Transverse colon (tissue), 4 donors: ENCODE results near the gene SPI1. TPM values are rescaled to one million over a fixed set of nuclear protein-coding genes. Genes with fewer than 3 reads are reported as not detected.
"Not testable (repeated sequence)": the region's sequence is repeated elsewhere in the genome, so short reads cannot be mapped to it uniquely, and the experiment has no call there.

ENCODE experiments used
- DNase-seq: peaks from one replicate; pipeline ENCODE4 v3.0.0-alpha.2; 2019
- H3K27ac ChIP-seq, 4 donors: fragments of 200-600 bp; sonication (generic); 2 replicates each; pipeline ENCODE4 v1.5.1; 2016 to 2018; ENCODE audit warnings: inconsistent platforms in 4 of 4
- H3K27me3 ChIP-seq: fragments of 200-600 bp; sonication (generic); 2 replicates; pipeline ENCODE4 v1.5.1; 2017; ENCODE audit warnings: inconsistent platforms
- H3K36me3 ChIP-seq, 4 donors: fragments of 200-600 bp; sonication (generic); 2 replicates each; pipeline ENCODE4 v1.5.1; 2017 to 2019; ENCODE audit warnings: inconsistent platforms in 4 of 4
- H3K4me1 ChIP-seq, 4 donors: fragments of 200-600 bp; sonication (generic); 2 replicates each; pipeline ENCODE4 v1.5.1; 2017 to 2020; ENCODE audit warnings: inconsistent platforms in 4 of 4
- H3K4me3 ChIP-seq, 4 donors: fragments of 200-600 bp; sonication (generic); 1 replicate in 1 of 4; 2 replicates in 3 of 4; pipeline versions ENCODE4 v1.5.1 to v1.6.1; 2017 to 2019; ENCODE audit warnings: inconsistent platforms in 4 of 4
- H3K9me3 ChIP-seq, 2 donors: fragments of 200-600 bp; sonication (generic); 2 replicates each; pipeline ENCODE4 v1.5.1; 2017 to 2019; ENCODE audit warnings: inconsistent platforms in 2 of 2
- EP300 ChIP-seq: sonication (generic); formaldehyde crosslinking; IDR thresholded peaks from one replicate; pipeline ENCODE4 v1.6.1; 2017; ENCODE audit warnings: antibody characterized with exemption, low read depth
- POLR2A ChIP-seq: fragments of 450-650 bp; IDR thresholded peaks from one replicate; pipeline ENCODE4 v1.6.1; 2016; ENCODE audit warnings: antibody characterized with exemption, mild to moderate bottlenecking, moderate library complexity
- POLR2AphosphoS5 ChIP-seq, 3 donors: sonication (generic); formaldehyde crosslinking; IDR thresholded peaks; one replicate each; pipeline ENCODE4 v1.6.1; 2016; ENCODE audit warnings: antibody characterized with exemption in 3 of 3
- WGBS, 2 donors: methylation state at CpG; one replicate each; pipeline ENCODE4 v1.1.5; 2018; ENCODE audit warnings: low coverage in 1 of 2; 5-methylcytosine and 5-hydroxymethylcytosine counted together
- in situ Hi-C, 4 donors: fragments of 200-750 bp; cut with MboI; loops; one replicate each; pipeline versions ENCODE4 v1.15.0 to v1.15.1; 2017; ENCODE audit warnings: low sequenced_read_pairs in 3 of 4, low pct_ligation_motif_present in 1 of 4, low pct_unique_long_range_greater_than_20kb in 1 of 4
- intact Hi-C: fragments of 100-400 bp; cut with DNase I; formaldehyde crosslinking; loops from one replicate; pipeline ENCODE4 v1.15.1; 2023; ENCODE audit warnings: low total_unique reads
- total RNA-seq, 4 donors: library from RNA; depleted of rRNA; stranded (reverse); fragments of >200 nt; gene quantifications; one replicate each; pipeline ENCODE4 v1.1.0, GENCODE V29; 2016
- TF ChIP-seq, protein P1 (sequence below), 5 experiments: fragments of 200-600 bp in 3 of 5; fragments of 450-650 bp in 2 of 5; sonication (generic) in 3 of 5; IDR thresholded peaks; 1 replicate in 2 of 5; 2 replicates in 3 of 5; pipeline ENCODE4 v1.5.1; 2016 to 2017; ENCODE audit warnings: antibody characterized with exemption in 5 of 5, inconsistent platforms in 3 of 5, mild to moderate bottlenecking in 2 of 5, moderate library complexity in 1 of 5

Gene SPI1
- total RNA-seq, 4 donors from 2014 or later: 7.1 to 35.5 (median 17.2) TPM

DNA sequence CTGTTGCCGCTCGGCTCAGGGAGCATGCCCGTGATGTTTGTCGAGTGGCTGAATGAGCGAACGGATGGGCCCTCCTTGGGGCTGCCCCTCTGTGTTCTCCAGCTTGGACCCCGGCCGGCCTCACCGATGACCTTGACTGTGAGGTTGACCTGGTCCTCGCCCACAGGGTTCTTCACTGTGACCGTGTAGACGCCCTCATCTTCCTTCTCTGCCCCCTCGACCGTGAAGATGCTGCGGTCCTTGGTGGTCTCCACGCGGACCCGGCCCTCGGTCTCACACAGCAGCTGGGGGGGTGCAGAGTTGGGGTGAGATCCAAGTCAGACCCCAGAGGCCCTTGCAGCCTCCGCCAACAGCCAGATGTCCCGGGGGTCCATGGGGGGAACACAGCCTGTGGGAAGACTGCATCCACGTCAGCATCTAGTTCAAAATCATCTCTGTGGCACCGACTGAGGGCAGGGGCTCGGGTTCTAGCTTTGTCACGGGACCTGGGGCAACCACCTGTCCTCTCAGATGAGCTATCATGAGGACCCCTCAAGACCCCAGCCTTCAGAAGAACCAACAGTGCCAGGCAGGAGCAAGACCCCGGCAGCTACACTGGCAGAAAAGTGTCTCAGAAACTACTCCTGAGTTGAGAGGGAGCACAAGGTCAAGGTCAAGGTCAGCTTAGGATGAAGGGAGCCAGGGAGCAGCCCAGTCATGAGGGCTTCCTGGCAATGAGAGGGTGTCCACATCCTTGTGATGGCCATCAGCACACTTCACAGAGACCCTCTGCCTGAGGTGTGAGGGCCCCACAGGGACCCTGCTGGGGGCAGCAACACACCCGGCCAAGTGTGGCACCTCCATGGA, 39.7 kb downstream of the SPI1 start:
- Histone ChIP-seq H3K4me1 (no peaks in the 10 kb centered on the region), H3K4me3 (no peak overlapping the region), H3K9me3 (no peaks in the 10 kb centered on the region), H3K36me3 (no peaks in the 10 kb centered on the region), H3K27ac (no peak overlapping the region), H3K27me3 (no peaks in the 10 kb centered on the region)
- in situ Hi-C loops: no loop called here
- 90% methylated on average over 26 of the region's 27 CpGs; no CpG with 5 or more reads in 1 of the 2 donors for WGBS, 2 donors
- intact Hi-C loops: no loop called here
- TF ChIP-seq POLR2AphosphoS5 (IDR thresholded peaks at IDR 0.05) (no peak), EP300 (no peak), POLR2A (no peak)
- TF ChIP-seq, protein P1, sequence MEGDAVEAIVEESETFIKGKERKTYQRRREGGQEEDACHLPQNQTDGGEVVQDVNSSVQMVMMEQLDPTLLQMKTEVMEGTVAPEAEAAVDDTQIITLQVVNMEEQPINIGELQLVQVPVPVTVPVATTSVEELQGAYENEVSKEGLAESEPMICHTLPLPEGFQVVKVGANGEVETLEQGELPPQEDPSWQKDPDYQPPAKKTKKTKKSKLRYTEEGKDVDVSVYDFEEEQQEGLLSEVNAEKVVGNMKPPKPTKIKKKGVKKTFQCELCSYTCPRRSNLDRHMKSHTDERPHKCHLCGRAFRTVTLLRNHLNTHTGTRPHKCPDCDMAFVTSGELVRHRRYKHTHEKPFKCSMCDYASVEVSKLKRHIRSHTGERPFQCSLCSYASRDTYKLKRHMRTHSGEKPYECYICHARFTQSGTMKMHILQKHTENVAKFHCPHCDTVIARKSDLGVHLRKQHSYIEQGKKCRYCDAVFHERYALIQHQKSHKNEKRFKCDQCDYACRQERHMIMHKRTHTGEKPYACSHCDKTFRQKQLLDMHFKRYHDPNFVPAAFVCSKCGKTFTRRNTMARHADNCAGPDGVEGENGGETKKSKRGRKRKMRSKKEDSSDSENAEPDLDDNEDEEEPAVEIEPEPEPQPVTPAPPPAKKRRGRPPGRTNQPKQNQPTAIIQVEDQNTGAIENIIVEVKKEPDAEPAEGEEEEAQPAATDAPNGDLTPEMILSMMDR (IDR thresholded peaks at IDR 0.05): no peak
- no peak for DNase-seq

DNA sequence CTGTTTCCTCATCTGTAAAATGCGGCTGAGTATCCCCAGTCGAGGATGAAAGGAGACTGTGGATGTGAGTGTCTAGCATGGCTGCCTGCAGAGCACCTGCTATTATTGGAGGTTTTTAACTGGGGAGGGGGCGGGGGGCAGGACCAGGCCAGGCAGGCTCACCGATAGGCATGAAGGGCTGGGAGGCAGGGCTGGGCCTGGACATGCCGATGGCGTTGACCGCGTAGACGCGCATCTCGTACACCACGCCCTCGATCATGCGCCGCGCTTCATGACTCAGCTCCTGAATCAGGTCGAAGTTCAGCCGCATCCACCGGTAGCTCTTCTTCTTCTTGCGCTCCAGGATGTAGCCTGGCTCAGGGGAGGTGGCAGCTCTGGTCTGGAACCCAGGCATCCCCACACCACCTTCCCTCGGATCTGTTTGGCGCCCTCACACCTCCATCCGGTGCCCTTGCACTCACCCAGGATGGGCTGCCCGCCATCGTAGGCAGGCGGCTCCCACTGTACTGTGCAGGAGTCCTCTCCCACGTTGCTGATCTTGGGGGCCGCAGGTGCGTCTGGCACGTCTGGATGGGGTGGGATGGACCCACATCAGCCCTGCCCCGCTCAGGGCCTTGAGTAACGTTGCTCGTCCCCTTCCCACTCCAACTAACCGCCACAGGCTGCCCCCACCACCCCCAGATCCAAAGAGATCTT, 41.0 kb downstream of the SPI1 start:
- in situ Hi-C loops (no loop called here), intact Hi-C loops (no loop called here)
- Histone ChIP-seq H3K9me3 (no peaks in the 10 kb centered on the region), H3K36me3 (no peaks in the 10 kb centered on the region), H3K27me3 (no peaks in the 10 kb centered on the region), H3K4me3 (no peak overlapping the region), H3K4me1 (peaks cover 0 to under 1% (median under 1%) of the 10 kb centered on the region in 4 donors), H3K27ac (no peak overlapping the region)
- no peak for DNase-seq
- no peak for TF ChIP-seq EP300
- TF ChIP-seq POLR2AphosphoS5 (IDR thresholded peaks at IDR 0.05): no peak
- TF ChIP-seq POLR2A: no peak
- TF ChIP-seq, protein P1 (IDR thresholded peaks at IDR 0.05): no peak
- WGBS, 2 donors: 68 to 89% methylated on average over 4 to 32 of the region's 34 CpGs

GRCh38 chr11:47336595-47336994, 41.8 kb downstream of the SPI1 start:
- Histone ChIP-seq H3K4me1 (peaks cover 0 to 8% (median 5%) of the 10 kb centered on the region in 4 donors), H3K4me3 (no peak overlapping the region), H3K27me3 (no peaks in the 10 kb centered on the region), H3K9me3 (no peaks in the 10 kb centered on the region), H3K27ac (no peak overlapping the region), H3K36me3 (no peaks in the 10 kb centered on the region)
- no peak for DNase-seq
- in situ Hi-C loops (no loop called here), intact Hi-C loops (no loop called here)
- 79 to 84% methylated on average over 3 to 4 of the region's 4 CpGs for WGBS, 2 donors
- TF ChIP-seq POLR2A (no peak), EP300 (no peak), POLR2AphosphoS5 (IDR thresholded peaks at IDR 0.05) (no peak)
- TF ChIP-seq, protein P1 (IDR thresholded peaks at IDR 0.05): no peak

- no peaks in the 10 kb centered on the region for H3K36me3 ChIP-seq
- H3K9me3 ChIP-seq: no peaks in the 10 kb centered on the region
- TF ChIP-seq POLR2A (no peak), EP300 (no peak), POLR2AphosphoS5 (IDR thresholded peaks at IDR 0.05) (no peak)
- TF ChIP-seq, protein P1 (IDR thresholded peaks at IDR 0.05): no peak
- WGBS, 2 donors: 77 to 88% methylated on average over 1 to 9 of the region's 9 CpGs
- no peak overlapping the region for H3K27ac ChIP-seq
- H3K4me3 ChIP-seq: no peak overlapping the region
- no peak for DNase-seq
- in situ Hi-C loops: no loop called here
- no peaks in the 10 kb centered on the region for H3K27me3 ChIP-seq
- H3K4me1 ChIP-seq: peaks cover 0 to 13% (median 9%) of the 10 kb centered on the region in 4 donors
- intact Hi-C loops: no loop called here
These were observed 42.6 kb downstream of the SPI1 start for GRCh38 chr11:47335733-47336132.

GRCh38 chr11:47334699-47335411, 43.5 kb downstream of the SPI1 start:
- H3K9me3 ChIP-seq, DNase-seq, H3K27me3 ChIP-seq, H3K4me3 ChIP-seq, intact Hi-C loops, in situ Hi-C loops, H3K36me3 ChIP-seq, H3K27ac ChIP-seq: not testable (repeated sequence)
- 96 to 97% methylated on average over 4 to 16 of the region's 16 CpGs for WGBS, 2 donors
- H3K4me1 ChIP-seq: peaks cover 0 to 20% (median 12%) of the 10 kb centered on the region in 4 donors
